GM23248 (cell line): ENCODE data around the gene PDLIM7. TPM values are rescaled to one million over a fixed set of nuclear protein-coding genes. Genes with fewer than 3 reads are reported as not detected.

Source experiments
- DNase-seq: peaks from one replicate; pipeline ENCODE4 v3.0.0-alpha.2; 2015
- H2AFZ ChIP-seq: fragments of 200-600 bp; sonication (generic); 2 replicates; pipeline ENCODE4 v1.6.1; 2016; ENCODE audit warnings: antibody characterized with exemption
- H3F3A ChIP-seq: fragments of 200-600 bp; sonication (generic); 2 replicates; pipeline ENCODE4 v1.6.1; 2016; ENCODE audit warnings: mild to moderate bottlenecking, antibody characterized with exemption, mixed run types; ENCODE audit not compliant: insufficient read depth
- H3K27ac ChIP-seq: fragments of 200-600 bp; sonication (generic); 2 replicates; pipeline ENCODE4 v1.5.1; 2016; ENCODE audit warnings: mild to moderate bottlenecking
- H3K27me3 ChIP-seq: fragments of 200-600 bp; sonication (generic); replicated peaks from 2 replicates; pipeline ENCODE4 v1.6.1; 2016; ENCODE audit warnings: mild to moderate bottlenecking; ENCODE audit not compliant: insufficient read depth
- H3K36me3 ChIP-seq: fragments of 200-600 bp; sonication (generic); 2 replicates; pipeline ENCODE4 v1.6.1; 2016; ENCODE audit warnings: low read depth, mild to moderate bottlenecking
- H3K4me1 ChIP-seq: fragments of 200-600 bp; sonication (generic); 2 replicates; pipeline ENCODE4 v1.6.1; 2016; ENCODE audit warnings: mild to moderate bottlenecking; ENCODE audit not compliant: insufficient read depth
- H3K4me2 ChIP-seq: fragments of 200-600 bp; sonication (generic); one replicate; pipeline ENCODE4 v1.6.1; 2016; ENCODE audit warnings: mild to moderate bottlenecking; ENCODE audit not compliant: unreplicated experiment
- H3K4me3 ChIP-seq: fragments of 200-600 bp; sonication (generic); 2 replicates; pipeline ENCODE4 v1.5.1; 2016; ENCODE audit warnings: mild to moderate bottlenecking
- H3K79me2 ChIP-seq: fragments of 200-600 bp; sonication (generic); 2 replicates; pipeline ENCODE4 v1.6.1; 2016; ENCODE audit warnings: mild to moderate bottlenecking; ENCODE audit not compliant: insufficient read depth
- H3K9ac ChIP-seq: fragments of 200-600 bp; sonication (generic); 2 replicates; pipeline ENCODE4 v1.6.1; 2016; ENCODE audit warnings: mild to moderate bottlenecking
- H3K9me2 ChIP-seq: fragments of 200-600 bp; sonication (generic); 2 replicates; pipeline ENCODE4 v1.6.1; 2016; ENCODE audit warnings: mixed run types, mild to moderate bottlenecking, moderate library complexity; ENCODE audit not compliant: insufficient read depth
- H3K9me3 ChIP-seq: fragments of 200-600 bp; sonication (generic); one replicate; pipeline ENCODE4 v1.6.1; 2017; ENCODE audit warnings: low read depth
- H4K20me1 ChIP-seq: fragments of 200-600 bp; sonication (generic); 2 replicates; pipeline ENCODE4 v1.6.0; 2016; ENCODE audit not compliant: insufficient read depth
- EZH2 ChIP-seq: fragments of 200-600 bp; sonication (generic); IDR thresholded peaks from 2 replicates; pipeline ENCODE4 v1.6.1; 2018; ENCODE audit warnings: antibody characterized with exemption, mild to moderate bottlenecking; ENCODE audit not compliant: insufficient read depth, poor library complexity, severe bottlenecking
- EZH2phosphoT487 ChIP-seq: fragments of 200-600 bp; sonication (generic); IDR thresholded peaks from 2 replicates; pipeline ENCODE4 v1.6.1; 2018; ENCODE audit warnings: antibody characterized with exemption, moderate library complexity, mild to moderate bottlenecking, low read depth; ENCODE audit not compliant: insufficient read depth
- WGBS, 2 experiments: methylation state at CpG; one replicate each; pipeline ENCODE4 v1.1.6; 2015 to 2017; ENCODE audit warnings: low lambda C conversion rate in 2 of 2, low coverage in 1 of 2; ENCODE audit errors: missing lambda C conversion rate in 2 of 2; 5-methylcytosine and 5-hydroxymethylcytosine counted together
- in situ Hi-C: fragments of 300-500 bp; cut with MboI; formaldehyde crosslinking; loops from 2 replicates; pipeline ENCODE4 v1.15.0; 2020
- polyA plus RNA-seq: library from polyadenylated mRNA; unstranded; fragments of >200 nt; fragmentation: Nextera tagmentation; extraction: Ambion mirVana; gene quantifications from 2 replicates; pipeline ENCODE4 v1.2.1, GENCODE V29; 2016
- total RNA-seq: library from RNA; depleted of rRNA; stranded (reverse); fragments of >200 nt; shearing (Covaris generic); gene quantifications from 2 replicates; pipeline ENCODE4 v1.2.3, GENCODE V29; 2014

PDLIM7 gene
- total and polyA plus RNA-seq, 2 experiments from 2014 or later, result 320 to 556 TPM

DNA sequence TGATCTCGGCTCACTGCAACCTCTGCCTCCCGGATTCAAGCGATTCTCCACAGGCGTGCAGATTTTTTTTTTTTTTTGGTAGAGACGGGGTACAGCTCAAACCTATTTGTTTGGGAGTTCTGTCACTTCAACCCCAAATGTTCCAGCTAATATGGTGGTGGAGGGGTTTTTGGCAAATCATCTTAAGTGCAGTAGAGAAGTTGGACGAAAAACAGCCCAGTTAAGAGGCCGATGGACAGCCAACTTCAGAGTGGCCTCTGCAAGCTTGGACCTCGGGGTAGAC lies 51.5 kb downstream of the PDLIM7 start:
- H3K4me2 ChIP-seq, result peak overlapping the region; percentile 69
- no peaks in the 10 kb centered on the region for H3K9me3 ChIP-seq
- no peaks in the 10 kb centered on the region for H4K20me1 ChIP-seq
- no peak for DNase-seq
- no peak for TF ChIP-seq EZH2
- TF ChIP-seq EZH2phosphoT487, result no peak
- H3K4me1 ChIP-seq, result peaks cover 13% of the 10 kb centered on the region
- H3K4me3 ChIP-seq, result peak overlapping the region; percentile 73
- no peaks in the 10 kb centered on the region for H3K79me2 ChIP-seq
- no peaks in the 10 kb centered on the region for H3K36me3 ChIP-seq
- in situ Hi-C loops, result no loop called here
- peak overlapping the region; percentile 84 for H3K9ac ChIP-seq
- H3K9me2 ChIP-seq, result no peaks in the 10 kb centered on the region
- peaks cover 21% of the 10 kb centered on the region for H3F3A ChIP-seq
- H2AFZ ChIP-seq, result peak overlapping the region; percentile 68
- no peak overlapping the region for H3K27ac ChIP-seq
- 8 to 10% methylated on average over 8 of the region's 8 CpGs for WGBS, 2 experiments
- no peaks in the 10 kb centered on the region for H3K27me3 ChIP-seq

GRCh38 chr5:177445052-177445916 lies 52.1 kb downstream of the PDLIM7 start:
- Histone ChIP-seq H3K79me2 (no peaks in the 10 kb centered on the region), H3K9ac (peak overlapping the region; percentile 84; the same call in 1 of the 2 replicates), H3K27me3 (no peaks in the 10 kb centered on the region), H3K9me2 (no peaks in the 10 kb centered on the region), H3K27ac (no peak overlapping the region), H3F3A (peaks cover 21% of the 10 kb centered on the region), H3K4me2 (peak overlapping the region; percentile 69), H3K4me1 (peaks cover 13% of the 10 kb centered on the region), H3K9me3 (no peaks in the 10 kb centered on the region), H3K36me3 (no peaks in the 10 kb centered on the region), H4K20me1 (no peaks in the 10 kb centered on the region), H2AFZ (peak overlapping the region; percentile 68; the same call in 1 of the 2 replicates), H3K4me3 (peak overlapping the region; percentile 73)
- TF ChIP-seq EZH2 (no peak), EZH2phosphoT487 (no peak)
- 44 to 46% methylated on average over 10 of the region's 10 CpGs for WGBS, 2 experiments
- no peak for DNase-seq
- in situ Hi-C loops, result no loop called here

- WGBS, 2 experiments, result 61 to 62% methylated on average over 7 of the region's 7 CpGs
- no peak for DNase-seq
- Histone ChIP-seq H3K4me2 (no peak overlapping the region), H3K9ac (no peak overlapping the region), H3F3A (peaks cover 21% of the 10 kb centered on the region), H3K9me2 (no peaks in the 10 kb centered on the region), H3K27ac (no peak overlapping the region), H3K4me3 (no peak overlapping the region), H3K9me3 (no peaks in the 10 kb centered on the region), H3K4me1 (peaks cover 13% of the 10 kb centered on the region), H3K27me3 (no peaks in the 10 kb centered on the region), H3K79me2 (no peaks in the 10 kb centered on the region), H4K20me1 (no peaks in the 10 kb centered on the region), H2AFZ (no peak overlapping the region), H3K36me3 (no peaks in the 10 kb centered on the region)
- in situ Hi-C loops, result no loop called here
- no peak for TF ChIP-seq EZH2phosphoT487
- TF ChIP-seq EZH2, result no peak
Observed at GRCh38 chr5:177444106-177445051, 53.0 kb downstream of the PDLIM7 start.

DNA sequence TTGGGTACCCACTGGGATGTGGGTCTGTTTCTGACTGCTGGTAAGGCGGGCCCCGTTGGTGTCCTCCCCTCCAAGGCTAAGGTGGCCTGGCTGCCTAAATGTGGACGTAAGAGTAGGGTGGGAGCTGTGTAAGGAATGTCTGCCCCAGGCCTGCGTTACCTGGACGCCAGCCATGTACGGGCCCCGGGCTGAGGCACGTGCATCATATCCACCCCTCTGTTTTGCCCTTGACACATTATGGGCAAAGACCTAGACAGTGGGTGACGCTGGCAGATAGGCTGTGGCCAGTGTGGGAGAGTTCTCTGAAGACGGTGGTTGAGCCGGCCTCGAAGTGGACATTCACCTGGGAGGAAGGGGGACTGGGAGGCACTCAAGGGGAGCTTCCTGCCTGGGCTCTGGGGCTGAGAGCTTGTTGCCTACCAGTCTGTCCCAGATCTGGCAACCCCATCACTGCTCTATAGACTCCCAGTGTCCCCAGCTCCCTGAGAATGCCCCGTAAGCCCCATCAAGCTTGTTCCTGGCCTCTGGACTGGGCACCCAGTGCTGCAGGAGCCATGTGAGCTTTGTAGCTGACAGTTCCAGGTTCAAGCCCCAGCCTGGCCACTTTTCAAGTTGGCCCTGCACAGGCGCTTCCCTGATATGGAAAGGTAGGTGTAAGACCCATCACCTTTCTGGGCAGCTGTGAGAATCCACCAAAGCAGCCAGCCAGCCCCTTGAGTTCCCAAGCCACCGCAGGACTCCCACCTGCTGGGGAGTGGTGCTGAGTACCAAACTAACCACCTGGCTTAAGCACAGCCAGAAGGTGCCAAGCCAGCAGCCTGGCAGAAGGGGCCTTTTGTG lies 54.0 kb downstream of the PDLIM7 start:
- H3K27ac ChIP-seq, result no peak overlapping the region
- H3K79me2 ChIP-seq, result no peaks in the 10 kb centered on the region
- H3K4me1 ChIP-seq, result peaks cover 13% of the 10 kb centered on the region
- no peaks in the 10 kb centered on the region for H3K9me2 ChIP-seq
- no peak for DNase-seq
- 79 to 85% methylated on average over 15 of the region's 15 CpGs for WGBS, 2 experiments
- H2AFZ ChIP-seq, result no peak overlapping the region
- no peaks in the 10 kb centered on the region for H3K9me3 ChIP-seq
- H3F3A ChIP-seq, result peaks cover 15% of the 10 kb centered on the region
- H3K36me3 ChIP-seq, result no peaks in the 10 kb centered on the region
- no peaks in the 10 kb centered on the region for H3K27me3 ChIP-seq
- no peak overlapping the region for H3K4me2 ChIP-seq
- H3K4me3 ChIP-seq, result no peak overlapping the region
- H4K20me1 ChIP-seq, result no peaks in the 10 kb centered on the region
- H3K9ac ChIP-seq, result no peak overlapping the region
- in situ Hi-C loops, result no loop called here
- no peak for TF ChIP-seq EZH2
- TF ChIP-seq EZH2phosphoT487, result no peak
